ENCODE data around the gene ELMO1.

ELMO1 gene

GRCh38 chr7:36906956-36907635 is 541.6 kb downstream of the ELMO1 start:
- no peak overlapping the region for H3K4me3 ChIP-seq (ENCODE audit: low read depth, low read length)
- no peak for DNase-seq (ENCODE audit: low read depth)
- TF ChIP-seq, protein P1, sequence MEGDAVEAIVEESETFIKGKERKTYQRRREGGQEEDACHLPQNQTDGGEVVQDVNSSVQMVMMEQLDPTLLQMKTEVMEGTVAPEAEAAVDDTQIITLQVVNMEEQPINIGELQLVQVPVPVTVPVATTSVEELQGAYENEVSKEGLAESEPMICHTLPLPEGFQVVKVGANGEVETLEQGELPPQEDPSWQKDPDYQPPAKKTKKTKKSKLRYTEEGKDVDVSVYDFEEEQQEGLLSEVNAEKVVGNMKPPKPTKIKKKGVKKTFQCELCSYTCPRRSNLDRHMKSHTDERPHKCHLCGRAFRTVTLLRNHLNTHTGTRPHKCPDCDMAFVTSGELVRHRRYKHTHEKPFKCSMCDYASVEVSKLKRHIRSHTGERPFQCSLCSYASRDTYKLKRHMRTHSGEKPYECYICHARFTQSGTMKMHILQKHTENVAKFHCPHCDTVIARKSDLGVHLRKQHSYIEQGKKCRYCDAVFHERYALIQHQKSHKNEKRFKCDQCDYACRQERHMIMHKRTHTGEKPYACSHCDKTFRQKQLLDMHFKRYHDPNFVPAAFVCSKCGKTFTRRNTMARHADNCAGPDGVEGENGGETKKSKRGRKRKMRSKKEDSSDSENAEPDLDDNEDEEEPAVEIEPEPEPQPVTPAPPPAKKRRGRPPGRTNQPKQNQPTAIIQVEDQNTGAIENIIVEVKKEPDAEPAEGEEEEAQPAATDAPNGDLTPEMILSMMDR (IDR thresholded peaks at IDR 0.05; ENCODE audit: low read depth, low read length), result no peak
- TF ChIP-seq MYC (IDR thresholded peaks at IDR 0.05; ENCODE audit: low read depth, low read length) (no peak), POLR2A (IDR thresholded peaks at IDR 0.05; ENCODE audit: extremely low read depth, insufficient read length) (no peak)
- TF ChIP-seq, protein P2, sequence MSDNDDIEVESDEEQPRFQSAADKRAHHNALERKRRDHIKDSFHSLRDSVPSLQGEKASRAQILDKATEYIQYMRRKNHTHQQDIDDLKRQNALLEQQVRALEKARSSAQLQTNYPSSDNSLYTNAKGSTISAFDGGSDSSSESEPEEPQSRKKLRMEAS (IDR thresholded peaks at IDR 0.05; ENCODE audit: low read depth, low read length), result no peak

DNA sequence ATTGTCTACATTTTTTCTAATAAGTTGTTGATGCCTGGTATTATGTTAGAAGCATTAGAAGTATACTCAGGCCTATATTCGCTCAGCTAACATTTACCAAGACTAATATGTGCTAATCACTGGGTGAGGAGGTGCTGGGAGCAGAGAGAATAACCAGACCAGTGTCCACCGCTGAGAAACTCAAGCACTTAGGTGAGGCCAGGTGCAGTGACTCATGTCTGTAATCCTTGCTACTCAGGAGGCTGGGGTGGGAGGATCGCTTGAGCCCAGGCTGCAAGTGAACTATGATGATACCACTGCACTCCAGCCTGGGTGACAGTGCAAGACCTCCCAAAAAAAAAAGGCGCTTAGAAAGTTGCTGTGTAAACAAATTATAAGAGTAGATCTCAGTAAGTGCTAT is 542.2 kb downstream of the ELMO1 start:
- no peak for DNase-seq (ENCODE audit: low read depth)
- TF ChIP-seq, protein P2 (IDR thresholded peaks at IDR 0.05; ENCODE audit: low read depth, low read length), result no peak
- TF ChIP-seq POLR2A (IDR thresholded peaks at IDR 0.05; ENCODE audit: extremely low read depth, insufficient read length) (no peak), MYC (IDR thresholded peaks at IDR 0.05; ENCODE audit: low read depth, low read length) (no peak)
- TF ChIP-seq, protein P1 (IDR thresholded peaks at IDR 0.05; ENCODE audit: low read depth, low read length), result no peak
- no peak overlapping the region for H3K4me3 ChIP-seq (ENCODE audit: low read depth, low read length)

GRCh38 chr7:36905841-36906240 is 542.8 kb downstream of the ELMO1 start:
- no peak for TF ChIP-seq MYC (IDR thresholded peaks at IDR 0.05; ENCODE audit: low read depth, low read length)
- TF ChIP-seq POLR2A (IDR thresholded peaks at IDR 0.05; ENCODE audit: extremely low read depth, insufficient read length), result no peak
- TF ChIP-seq, protein P2 (IDR thresholded peaks at IDR 0.05; ENCODE audit: low read depth, low read length), result no peak
- TF ChIP-seq, protein P1 (IDR thresholded peaks at IDR 0.05; ENCODE audit: low read depth, low read length), result no peak
- no peak for DNase-seq (ENCODE audit: low read depth)
- H3K4me3 ChIP-seq (ENCODE audit: low read depth, low read length), result no peak overlapping the region

GRCh38 chr7:36904802-36905201 is 543.9 kb downstream of the ELMO1 start:
- H3K4me3 ChIP-seq (ENCODE audit: low read depth, low read length), result no peak overlapping the region
- no peak for DNase-seq (ENCODE audit: low read depth)
- TF ChIP-seq MYC (IDR thresholded peaks at IDR 0.05; ENCODE audit: low read depth, low read length) (no peak), POLR2A (IDR thresholded peaks at IDR 0.05; ENCODE audit: extremely low read depth, insufficient read length) (no peak)
- TF ChIP-seq, protein P1 (IDR thresholded peaks at IDR 0.05; ENCODE audit: low read depth, low read length), result no peak
- TF ChIP-seq, protein P2 (IDR thresholded peaks at IDR 0.05; ENCODE audit: low read depth, low read length), result no peak

DNA sequence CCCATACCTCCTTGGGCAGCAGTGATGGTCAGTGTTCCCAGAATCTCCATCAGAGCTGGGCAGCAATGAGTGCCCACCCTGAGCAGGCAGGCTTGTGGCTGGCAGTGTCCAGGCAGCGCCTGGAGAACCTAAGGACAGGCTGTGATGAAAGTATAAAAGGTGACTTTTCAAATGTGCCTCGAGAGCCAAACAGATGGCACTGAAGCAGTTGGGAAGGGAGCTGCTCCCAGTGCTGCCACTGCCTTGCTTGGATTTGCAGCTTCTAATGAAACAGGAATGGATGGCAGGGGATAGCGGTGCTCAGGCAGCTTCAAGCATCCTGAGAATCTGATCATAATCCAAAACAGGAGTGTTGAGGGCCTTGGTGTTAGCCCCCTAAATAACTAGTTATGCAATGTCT is 544.6 kb downstream of the ELMO1 start:
- DNase-seq (ENCODE audit: low read depth), result no peak
- H3K4me3 ChIP-seq (ENCODE audit: low read depth, low read length), result no peak overlapping the region

More for the DNA sequence above, 544.6 kb downstream of the ELMO1 start:
- TF ChIP-seq, protein P2 (IDR thresholded peaks at IDR 0.05; ENCODE audit: low read depth, low read length), result no peak
- TF ChIP-seq, protein P1 (IDR thresholded peaks at IDR 0.05; ENCODE audit: low read depth, low read length), result no peak
- TF ChIP-seq POLR2A (IDR thresholded peaks at IDR 0.05; ENCODE audit: extremely low read depth, insufficient read length) (no peak), MYC (IDR thresholded peaks at IDR 0.05; ENCODE audit: low read depth, low read length) (no peak)

Measured in NB4 (cell line).